EL (cell line): ENCODE results near the gene RTL10.

ENCODE experiments used
- DNase-seq: peaks from one replicate; pipeline ENCODE4 v3.0.0-alpha.2; 2016

Gene RTL10

DNA sequence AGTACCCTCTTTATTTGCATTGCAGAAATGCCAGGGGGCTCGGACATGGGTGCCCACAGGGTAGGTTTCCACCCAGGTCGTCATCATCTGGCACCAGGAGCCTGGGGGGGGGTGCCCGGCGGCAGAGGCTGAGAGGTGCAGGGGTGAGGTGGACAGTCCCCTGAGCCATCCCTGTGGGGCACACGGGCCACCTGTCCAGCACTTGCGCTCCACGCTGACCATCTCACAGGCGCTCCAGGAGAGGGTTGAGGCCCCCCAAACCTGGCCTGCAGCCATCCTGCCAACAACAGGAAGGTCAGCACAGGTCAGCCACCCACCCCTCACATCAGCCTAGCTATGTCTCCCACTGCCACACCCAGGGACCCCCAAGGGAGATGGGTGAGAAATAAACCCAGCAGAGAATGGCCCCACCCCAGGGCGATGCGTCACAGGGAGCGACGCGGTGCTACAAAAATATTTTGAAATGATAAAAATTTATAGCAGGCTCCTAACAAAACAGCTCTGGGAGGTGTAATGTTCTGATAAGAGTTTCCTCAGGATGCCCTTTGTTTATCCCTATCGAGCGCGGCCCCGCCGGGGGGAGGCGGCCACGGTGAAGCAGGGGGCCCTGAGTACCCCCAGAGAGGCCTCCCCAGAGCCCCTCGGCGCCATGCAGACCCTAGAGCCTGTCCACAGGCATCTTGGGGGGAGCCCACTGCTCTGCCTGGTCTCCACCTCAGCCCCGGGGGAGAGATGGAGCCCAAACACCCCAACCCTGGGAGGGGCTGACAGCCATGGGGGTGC is 21.0 kb upstream of the RTL10 start:
- DNase-seq = no peak

DNA sequence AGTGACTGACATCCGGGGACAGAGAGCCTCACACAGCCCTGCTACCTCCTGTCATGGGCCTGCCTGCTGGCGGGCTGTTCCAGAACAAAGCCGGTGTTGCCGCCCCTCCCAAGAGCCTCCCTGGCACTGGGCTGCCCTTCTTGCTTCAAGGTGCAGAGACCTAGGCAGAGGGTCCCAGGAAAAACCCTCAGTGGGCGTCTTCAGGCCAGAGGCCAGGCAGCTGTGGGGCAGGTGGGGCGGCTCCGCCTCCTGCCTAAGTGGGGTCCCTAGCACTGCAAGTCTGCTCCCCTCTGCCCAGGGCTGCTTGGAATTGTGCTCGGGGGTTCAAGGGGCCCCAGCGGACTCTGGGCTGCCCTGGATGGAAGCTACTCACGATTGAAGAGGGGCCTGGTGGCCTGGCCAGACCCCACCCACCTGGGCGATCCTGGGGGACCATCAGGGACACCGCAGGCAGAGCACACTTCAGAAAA is 20.4 kb upstream of the RTL10 start:
- no peak for DNase-seq

DNA sequence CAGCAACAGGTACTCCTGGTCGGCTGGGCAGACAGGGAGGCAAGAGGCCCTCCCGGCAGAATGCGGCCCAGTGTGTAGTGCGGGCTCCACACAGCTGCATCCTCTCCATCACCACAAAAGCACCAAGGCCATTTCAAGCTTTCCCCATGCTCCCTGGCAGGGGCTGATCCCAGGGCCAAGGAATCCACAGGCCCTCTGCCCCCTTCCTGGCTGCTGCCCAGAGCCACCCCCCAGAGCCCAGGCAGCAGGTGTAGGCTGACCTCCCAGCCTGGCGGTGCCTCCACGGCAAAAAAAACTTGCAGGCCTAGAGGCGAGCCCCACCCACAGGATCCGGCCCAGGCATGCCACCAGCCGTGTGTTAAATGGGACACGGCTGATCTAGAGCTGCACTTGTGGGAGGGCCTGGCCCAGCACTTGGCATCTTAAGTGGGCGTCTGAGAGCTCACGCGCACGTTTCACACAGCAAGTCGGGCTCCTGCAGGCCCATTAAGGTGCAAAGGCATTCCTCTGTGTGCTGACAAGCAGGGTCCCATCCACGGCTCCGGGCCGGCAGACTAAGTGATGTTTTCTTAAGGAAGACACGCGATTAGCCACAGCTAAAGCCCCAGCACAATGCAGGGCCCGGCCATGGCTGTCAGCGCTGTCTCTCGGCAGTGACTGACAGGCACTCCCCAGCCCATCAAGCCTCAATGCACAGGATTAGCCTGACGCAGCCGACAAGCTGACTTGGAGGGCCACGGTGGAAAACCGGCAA is 19.8 kb upstream of the RTL10 start:
- no peak for DNase-seq

DNA sequence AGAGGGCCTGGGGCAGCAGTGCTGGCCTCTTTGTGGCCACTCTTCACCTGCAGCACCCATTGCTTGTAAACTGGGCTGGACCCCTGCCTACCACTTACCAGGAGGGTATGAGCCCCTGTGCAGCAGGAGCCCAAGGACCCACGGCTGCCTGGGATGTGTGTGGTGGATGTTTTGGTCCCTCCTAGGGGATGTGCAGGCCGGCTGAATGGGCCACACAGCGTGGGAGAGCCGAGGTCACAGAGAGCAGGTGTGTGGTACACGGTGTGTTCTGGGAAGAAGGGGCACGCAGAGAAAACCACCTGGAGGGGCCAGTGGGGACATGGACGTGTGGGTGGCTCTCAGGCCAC is 19.3 kb upstream of the RTL10 start:
- DNase-seq = no peak

DNA sequence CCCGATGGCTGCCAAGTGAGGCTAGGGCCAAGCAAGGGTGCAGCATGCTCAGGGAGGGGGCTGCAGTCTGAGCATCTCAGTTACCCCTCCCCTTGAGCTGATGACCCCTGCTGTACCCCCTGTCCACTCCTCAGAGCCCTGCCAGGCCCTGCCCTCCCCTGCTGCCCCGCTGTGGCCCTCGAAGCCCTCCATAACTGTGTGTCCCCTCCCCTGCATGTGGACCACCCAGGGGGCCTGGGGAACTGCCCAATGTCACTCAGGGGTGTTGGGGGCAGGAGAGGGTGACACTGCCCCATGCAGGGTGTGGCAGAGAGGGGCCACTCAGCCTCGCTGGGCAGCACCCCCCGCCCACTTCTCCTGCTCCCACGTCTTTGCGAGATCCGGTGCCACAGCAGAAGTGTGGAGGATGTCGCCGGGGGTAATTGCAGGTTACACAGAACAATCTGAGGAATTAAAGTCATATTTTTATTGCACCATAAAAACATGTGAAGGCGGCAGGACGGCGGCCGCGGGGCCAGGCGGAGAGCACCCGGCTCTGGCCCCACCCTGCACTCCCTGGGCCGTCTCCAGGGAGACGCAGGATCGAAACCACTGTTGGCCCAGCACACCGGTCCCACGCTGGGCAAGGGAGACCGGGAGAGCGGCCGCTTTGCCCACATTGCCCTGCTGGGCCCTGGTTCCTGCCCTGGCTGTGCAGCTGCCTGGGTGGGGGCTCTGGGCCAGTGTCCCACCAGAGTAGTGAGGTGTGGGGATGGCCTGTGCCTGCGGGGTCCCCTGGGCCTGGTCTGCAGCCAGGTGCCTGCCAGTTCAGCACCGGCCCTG is 18.7 kb upstream of the RTL10 start:
- no peak for DNase-seq

DNA sequence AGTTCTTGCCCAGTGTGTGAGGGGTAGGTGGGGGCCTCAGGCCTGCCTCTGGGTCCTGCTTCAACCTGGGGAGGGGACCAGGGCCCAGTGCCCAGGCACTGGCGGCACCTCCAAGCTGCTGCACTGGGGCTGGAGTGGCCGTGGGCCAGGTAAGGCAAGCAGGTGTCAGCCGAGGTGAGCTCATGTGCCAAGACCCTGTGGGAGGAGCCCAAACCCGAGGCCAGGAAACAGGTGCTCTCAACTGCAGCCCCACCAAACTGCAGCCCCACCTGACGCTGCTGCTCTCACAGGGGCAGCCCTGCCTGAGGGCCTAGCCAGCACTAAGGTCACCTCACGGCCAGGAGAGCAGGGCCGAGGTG is 18.1 kb upstream of the RTL10 start:
- no peak for DNase-seq

DNA sequence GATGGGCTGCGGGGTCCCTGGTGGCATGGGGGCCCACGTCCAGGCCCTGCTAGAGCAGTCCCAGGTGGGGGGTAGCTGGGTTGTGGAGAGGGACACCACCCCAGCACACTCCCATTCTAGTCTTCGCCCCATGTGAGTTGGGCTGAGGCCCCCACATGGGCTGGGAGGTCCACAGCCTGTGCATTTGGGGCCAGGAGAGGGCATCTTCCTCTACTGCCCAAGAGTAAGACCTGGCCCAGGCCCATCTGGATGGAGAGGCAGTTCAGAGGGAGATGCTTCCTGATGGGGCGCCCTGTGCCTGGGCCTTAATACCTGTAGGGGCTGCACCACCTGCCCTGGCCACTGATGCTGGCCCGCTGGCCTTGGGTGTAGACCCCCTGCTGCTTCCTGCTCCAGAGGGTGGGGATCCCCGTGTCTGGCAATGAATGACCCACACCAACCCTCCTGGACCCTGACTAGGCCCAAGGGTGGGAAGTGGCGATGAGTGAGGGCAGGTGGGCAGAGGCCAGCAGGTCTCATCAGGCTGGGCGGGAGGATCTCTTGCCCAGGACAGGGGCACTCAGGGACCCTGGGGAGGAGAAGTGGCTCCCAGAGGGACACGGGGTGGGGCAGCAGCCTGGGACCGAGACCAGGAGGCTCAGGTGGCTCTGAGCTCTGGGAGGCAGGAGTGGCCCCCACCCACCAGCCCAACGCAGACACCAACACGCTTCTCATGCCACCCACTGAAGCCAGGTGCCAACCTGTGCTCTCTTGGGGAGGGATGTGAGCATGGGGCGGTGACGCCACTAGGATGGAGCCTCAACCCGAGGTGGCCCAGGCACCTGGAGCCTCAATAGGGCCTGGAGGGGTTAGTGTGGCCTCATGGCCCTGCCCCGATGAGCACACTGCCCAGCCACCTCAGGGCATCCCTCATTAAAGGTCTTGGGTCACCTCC is 17.4 kb upstream of the RTL10 start:
- no peak for DNase-seq

DNA sequence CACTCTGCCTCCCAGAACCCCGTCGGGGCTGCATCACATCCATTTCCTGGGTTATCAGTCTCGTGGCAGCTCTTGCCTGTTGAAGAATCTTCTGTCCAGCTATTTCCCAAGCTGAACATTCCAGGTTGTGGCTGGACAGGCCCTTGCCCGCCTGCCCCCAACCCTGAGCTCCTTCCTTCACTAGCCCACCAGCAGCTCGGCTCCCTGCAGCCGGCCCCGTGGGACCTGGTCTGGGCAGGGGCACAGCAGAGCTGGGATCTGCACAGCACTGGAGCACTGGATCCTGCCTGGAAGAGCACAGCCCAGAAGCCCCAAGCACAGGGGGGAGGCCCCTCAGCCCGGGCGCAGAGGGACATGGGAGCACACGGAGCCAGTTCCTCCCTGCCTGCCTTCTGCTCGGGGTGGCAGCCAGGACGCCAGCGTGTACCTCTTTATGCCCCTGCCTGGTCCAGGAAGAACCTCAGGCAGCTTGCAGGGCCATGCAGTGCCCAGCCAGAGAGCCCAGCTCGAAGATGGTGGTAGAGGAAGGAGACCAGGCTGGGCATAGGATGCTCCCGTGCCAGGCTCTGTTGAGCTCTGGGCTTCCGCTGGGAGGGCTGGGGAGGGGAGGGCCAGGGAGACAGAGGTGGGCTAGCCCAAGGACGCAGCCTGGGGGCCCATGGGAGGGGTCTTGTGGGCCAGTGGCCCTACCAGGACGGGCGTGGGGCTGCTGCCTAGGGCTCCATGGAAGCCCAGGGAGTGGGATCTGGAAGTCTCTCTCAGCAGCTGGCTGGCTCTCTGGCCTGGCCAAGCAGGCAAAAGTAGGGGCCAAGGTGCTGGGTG is 16.6 kb upstream of the RTL10 start:
- DNase-seq = no peak

DNA sequence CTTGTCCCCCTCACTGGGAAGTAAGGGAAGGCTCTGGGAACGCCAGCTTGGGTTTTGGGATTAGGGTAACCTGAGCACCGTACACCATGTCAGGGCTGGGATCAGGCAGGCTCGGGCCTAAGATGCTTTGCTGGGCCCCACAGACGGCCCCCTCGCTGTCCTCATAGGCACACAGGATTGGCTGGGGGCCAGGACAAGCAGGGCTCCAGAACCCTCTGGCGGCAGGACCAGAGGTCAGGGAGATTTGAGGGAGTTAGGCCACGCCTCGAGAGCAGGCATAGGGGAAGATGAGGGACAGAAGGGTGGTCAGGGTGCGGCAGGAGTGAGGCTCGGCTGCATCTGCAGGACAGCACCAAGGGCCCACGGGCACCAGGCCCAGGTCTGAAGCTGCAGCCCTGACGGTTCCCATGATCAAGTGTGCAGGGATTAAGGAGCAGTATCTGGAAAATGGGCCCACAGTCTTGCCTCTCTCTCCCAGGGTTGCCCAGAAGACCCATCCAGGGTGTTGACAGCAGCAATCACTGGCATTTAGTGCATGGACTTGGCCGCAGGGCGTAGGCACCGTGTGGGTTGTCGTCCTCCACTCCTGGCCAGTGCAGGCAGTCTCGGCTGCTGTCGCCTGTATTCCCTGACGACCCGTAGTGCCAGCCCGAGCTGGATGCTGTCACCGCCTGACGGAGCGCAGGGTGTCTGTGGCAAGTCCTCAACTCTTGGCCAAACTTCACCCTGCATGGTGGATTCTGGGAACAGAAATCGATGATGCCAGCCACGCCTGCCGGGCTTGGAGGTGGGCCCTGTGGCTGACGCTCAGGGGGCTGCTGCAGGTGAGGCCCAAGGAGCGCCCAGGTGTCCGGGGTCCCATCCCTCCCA is 15.7 kb upstream of the RTL10 start:
- DNase-seq = no peak

DNA sequence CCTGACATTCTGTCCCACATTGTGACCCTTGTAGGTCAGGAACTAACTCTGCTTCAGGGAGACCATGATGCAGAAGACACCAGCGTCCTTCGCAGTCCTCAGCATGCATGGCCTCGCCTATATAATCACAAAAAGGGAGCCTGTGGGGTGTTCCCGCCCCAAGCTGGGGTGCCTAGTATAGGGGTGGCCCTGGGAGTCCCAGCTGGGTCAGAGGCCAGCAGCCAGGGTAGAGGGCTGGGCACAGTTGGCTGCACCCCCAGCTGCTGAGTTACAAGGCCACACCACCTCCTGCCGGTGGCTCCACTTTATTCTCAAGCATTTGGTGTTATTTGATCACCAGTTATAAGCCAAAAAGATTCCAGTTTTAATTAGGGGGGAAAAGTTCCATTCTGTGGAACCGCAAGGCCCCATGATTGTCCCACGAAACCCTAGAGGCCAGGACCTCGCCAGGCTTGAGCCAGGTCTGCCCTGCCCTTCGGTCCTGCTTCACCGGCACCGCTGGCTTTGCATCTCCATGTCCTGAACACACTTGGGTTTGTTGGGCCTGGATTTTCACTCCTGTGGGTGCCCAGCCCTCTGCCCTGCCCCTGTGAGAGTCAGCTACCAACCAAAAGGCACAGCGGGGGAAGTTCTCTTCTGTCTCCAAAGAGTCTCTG is 15.0 kb upstream of the RTL10 start:
- no peak for DNase-seq

DNA sequence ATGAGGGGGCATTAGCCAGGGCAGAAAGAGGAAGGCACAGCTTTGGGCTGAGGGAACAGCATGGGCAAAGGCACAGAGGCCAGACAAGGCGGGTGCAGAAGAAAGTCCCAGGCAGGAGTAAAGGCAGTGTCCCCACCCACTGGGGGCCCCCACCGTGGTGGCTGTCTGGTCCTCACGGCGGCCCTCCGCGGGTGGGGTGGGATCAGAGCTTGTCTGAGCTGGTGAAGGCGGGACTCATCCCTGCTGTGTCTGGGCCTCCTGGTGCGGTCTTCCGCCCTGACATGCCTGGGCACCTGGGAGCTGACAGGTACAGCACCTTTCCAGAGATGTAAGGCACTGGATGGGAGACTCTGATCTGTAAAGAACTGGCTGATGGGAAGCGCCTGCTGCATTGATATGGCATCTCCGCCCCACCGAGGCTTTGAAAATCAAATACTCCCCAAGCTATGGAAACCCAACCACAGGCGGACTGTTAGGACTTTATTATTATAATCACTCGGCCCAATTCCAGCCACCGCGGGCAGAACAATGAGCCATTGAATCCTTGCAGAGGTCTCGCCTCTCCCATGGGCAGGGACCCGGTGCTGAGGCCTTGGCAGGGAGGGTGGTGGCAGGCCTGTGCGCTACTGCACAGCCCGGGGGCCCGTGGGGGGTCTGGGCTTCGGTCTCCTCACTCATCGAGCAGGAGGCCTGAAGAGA is 14.2 kb upstream of the RTL10 start:
- no peak for DNase-seq

DNA sequence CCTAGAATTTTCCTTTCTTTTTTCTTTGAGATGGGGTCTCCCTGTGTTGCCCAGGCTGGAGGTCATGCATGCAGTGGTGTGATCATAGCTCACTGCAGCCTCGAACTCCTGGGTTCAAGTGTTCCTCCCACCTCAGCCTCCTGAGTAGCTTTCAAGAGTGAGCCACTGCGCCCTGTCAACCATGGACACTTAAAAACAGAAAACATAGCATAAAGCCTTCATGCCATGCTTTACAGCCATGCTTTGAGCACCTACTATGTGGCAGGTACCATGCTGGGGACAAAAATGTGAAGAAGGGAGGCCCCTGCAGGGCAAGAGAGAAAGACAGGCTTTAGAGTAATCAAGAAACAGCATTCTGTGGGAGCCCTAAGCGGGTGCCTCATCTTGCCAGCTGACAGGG is 13.7 kb upstream of the RTL10 start:
- DNase-seq = no peak

DNA sequence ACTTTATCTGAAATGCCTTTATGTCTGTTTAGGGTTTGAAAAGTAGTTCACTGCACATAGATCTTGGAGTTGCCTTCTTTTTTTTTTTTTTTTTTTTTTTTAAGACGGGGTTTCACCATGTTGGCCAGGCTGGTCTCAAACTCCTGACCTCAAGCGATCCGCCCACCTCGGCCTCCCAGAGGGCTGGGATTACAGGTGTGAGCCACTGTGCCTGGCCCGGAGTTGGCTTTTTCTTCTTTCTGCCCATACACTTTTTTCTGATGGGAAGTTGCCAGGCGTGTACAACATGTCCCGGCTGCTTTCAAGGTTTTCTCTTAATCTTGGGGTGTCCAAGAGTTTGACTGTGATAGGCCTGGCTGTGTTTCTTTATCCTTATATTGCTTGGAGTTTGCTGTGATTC is 12.9 kb upstream of the RTL10 start:
- DNase-seq = no peak

DNA sequence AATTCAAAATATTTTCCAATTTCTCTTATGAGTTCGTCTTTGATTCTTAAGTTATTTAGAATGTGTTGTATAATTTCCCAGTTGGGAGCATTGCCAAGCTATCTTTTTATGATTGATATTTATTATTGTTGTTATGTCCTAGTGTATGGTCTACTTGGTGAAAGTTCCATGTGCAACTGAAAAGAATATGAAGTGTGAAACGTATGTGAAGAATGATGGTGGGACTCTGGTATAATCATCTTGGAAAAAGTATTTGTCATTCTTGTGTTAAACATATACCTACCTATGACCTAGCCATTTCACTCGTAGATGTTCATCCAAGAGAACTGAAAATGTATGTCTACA is 12.0 kb upstream of the RTL10 start:
- no peak for DNase-seq

DNA sequence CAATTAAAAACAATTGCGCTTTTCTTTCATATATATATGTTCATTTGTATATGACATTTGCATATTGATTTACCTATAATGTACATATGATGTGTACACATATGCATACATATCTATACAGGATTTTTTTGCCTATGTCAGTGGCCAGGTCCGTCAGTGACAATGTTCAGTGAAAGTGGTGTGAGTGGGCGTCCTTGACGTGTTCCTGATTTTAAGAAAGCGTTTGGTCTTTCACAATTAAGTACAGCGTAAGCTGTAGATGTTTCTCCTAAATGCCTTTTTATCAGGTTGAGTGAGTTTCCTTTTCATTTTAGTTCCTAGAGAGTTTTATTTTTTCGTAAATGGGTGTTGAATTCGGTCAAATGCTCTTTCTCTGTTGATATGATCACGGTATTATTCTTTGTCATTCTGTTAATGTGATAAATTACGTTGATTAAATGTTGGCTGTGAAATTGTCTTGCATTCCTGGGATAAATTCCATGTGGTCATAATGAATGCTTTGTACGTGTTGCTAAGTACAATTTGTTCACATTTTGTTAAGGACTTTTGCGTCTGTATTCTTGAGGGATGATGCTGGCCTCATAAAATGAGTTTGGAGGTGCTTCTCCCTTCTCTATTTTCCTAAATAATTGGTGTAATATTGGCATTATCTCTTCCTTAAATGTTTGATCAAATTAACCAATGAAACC is 10.6 kb upstream of the RTL10 start:
- no peak for DNase-seq

DNA sequence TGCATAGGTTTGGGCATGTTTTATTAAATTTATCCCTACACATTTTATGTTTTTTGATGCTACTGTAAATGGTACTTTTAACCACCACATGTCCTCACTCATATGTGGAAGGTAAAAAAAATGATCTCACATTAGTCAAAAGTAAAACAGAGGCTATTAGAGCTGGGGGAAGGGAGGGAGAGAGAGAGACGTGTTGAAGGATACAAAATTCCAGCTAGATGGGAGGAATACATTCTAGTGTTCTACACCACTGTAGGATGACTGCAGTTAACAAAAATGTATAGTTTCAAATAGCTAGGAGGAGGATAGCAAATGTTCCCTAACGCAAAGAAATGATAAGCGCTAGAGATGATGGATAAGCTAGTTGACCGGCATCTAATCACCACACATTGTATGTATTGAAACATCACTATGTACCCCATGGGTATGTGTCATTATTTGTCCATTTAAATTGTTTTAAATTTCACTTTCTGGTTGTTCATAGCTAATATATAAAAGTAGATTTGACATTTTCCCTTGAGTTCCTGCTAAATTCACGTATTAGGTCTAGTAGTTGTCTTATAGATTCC is 9.9 kb upstream of the RTL10 start:
- DNase-seq = no peak

DNA sequence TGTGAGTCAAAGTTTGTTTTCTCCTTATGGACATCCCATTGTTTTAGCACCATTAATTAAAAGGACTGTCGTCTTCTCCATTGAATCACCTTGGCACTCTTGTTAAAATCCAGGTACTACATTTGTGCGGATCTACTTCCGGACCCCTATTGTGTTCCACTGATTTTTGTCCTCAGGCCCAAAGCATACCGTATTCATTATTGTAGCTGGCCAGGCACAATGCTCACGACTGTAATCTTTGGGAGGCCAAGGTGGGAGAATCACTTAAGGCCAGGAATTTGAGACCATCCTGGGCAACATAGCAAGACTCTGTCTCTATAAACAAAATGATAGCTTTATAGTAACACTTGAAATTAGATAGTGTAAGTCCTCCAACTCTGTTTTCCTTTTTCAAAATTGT is 8.9 kb upstream of the RTL10 start:
- no peak for DNase-seq

DNA sequence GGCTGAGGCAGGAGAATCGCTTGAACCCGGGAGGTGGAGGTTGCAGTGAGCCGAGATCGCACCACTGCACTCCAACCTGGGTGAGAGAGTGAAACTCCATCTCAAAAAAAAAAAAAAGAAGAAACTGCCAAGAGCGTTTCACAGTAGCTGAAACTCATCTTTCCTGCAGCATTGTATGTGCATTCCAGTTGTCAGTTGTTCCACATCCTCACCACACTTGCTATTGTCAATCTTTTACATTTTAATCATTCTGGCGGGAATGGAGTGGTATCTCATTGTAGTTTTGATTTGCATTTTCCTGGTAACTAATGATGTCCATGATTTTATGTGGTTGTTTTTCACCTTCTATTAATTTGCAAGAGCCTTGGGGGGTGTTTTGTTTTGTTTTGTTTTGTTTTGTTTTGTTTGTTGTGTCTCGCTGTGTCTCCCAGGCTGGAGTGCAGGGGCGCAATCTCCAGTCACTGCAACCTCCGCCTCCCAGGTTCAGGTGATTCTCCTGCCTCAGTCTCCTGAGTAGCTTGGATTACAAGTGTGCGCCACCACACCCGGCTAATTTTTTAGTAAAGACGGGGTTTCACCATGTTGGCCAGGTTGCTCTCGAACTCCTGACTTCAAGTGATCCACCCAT is 8.1 kb upstream of the RTL10 start:
- no peak for DNase-seq
